HEK293T (cell line): Measurements from ENCODE around the gene AKAP6.

Experiments used
- CTCF ChIA-PET: fragments of 350-600 bp; formaldehyde crosslinking; extraction: SDS; loops from one replicate; lab custom pipeline; 2021; ENCODE audit warnings: antibody characterized with exemption, inconsistent platforms; lab: Yijun Ruan, JAX
- POLR2A ChIA-PET: fragments of 350-600 bp; formaldehyde crosslinking; extraction: SDS; loops from one replicate; lab custom pipeline; 2020; ENCODE audit warnings: antibody characterized with exemption, inconsistent platforms; lab: Yijun Ruan, JAX
- DNase-seq: peaks from one replicate; pipeline ENCODE4 v3.0.0; 2012; ENCODE audit warnings: mixed read lengths; ENCODE audit errors: extremely low spot score
- ARNT ChIP-seq: fragments of 450-650 bp; IDR thresholded peaks from 2 replicates; pipeline ENCODE4 v1.6.1; 2017; ENCODE audit warnings: mild to moderate bottlenecking
- BHLHE40 ChIP-seq: fragments of 450-650 bp; IDR thresholded peaks from 2 replicates; pipeline ENCODE4 v1.6.1; 2016; ENCODE audit warnings: mild to moderate bottlenecking, moderate library complexity, borderline replicate concordance
- CTBP1 ChIP-seq: fragments of 450-650 bp; IDR thresholded peaks from 2 replicates; pipeline ENCODE4 v1.6.1; 2016; ENCODE audit warnings: borderline replicate concordance
- ELF4 ChIP-seq: fragments of 450-650 bp; IDR thresholded peaks from 2 replicates; pipeline ENCODE4 v1.6.1; 2017; ENCODE audit warnings: antibody characterized with exemption
- FOXA1 ChIP-seq: fragments of 450-650 bp; IDR thresholded peaks from 2 replicates; pipeline ENCODE4 v1.6.1; 2016; ENCODE audit warnings: mild to moderate bottlenecking
- FOXK2 ChIP-seq: fragments of 450-650 bp; IDR thresholded peaks from 2 replicates; pipeline ENCODE4 v1.6.1; 2016; ENCODE audit warnings: mild to moderate bottlenecking
- FOXM1 ChIP-seq: fragments of 450-650 bp; IDR thresholded peaks from 2 replicates; pipeline ENCODE4 v1.6.1; 2017; ENCODE audit warnings: mild to moderate bottlenecking, borderline replicate concordance
- HDGF ChIP-seq: fragments of 450-650 bp; IDR thresholded peaks from 2 replicates; pipeline ENCODE4 v1.6.1; 2017; ENCODE audit warnings: antibody characterized with exemption, borderline replicate concordance
- L3MBTL2 ChIP-seq: fragments of 450-650 bp; conservative IDR thresholded peaks from 2 replicates; pipeline ENCODE4 v1.6.1; 2016; ENCODE audit warnings: mild to moderate bottlenecking
- LEF1 ChIP-seq: fragments of 450-650 bp; IDR thresholded peaks from 2 replicates; pipeline ENCODE4 v1.6.1; 2017; ENCODE audit warnings: mild to moderate bottlenecking, borderline replicate concordance
- NFRKB ChIP-seq: fragments of 450-650 bp; IDR thresholded peaks from 2 replicates; pipeline ENCODE4 v1.6.1; 2016; ENCODE audit warnings: mild to moderate bottlenecking, moderate library complexity
- PKNOX1 ChIP-seq: fragments of 450-650 bp; IDR thresholded peaks from 2 replicates; pipeline ENCODE4 v1.6.1; 2016
- SP1 ChIP-seq: fragments of 450-650 bp; IDR thresholded peaks from 2 replicates; pipeline ENCODE4 v1.6.1; 2017
- SUZ12 ChIP-seq: fragments of 450-650 bp; IDR thresholded peaks from 2 replicates; pipeline ENCODE4 v1.6.1; 2016; ENCODE audit warnings: mild to moderate bottlenecking
- TARDBP ChIP-seq: fragments of 450-650 bp; IDR thresholded peaks from 2 replicates; pipeline ENCODE4 v1.6.1; 2016
- ZNF384 ChIP-seq: fragments of 450-650 bp; IDR thresholded peaks from 2 replicates; pipeline ENCODE4 v1.6.1; 2016

Gene AKAP6

GRCh38 chr14:32304296-32304695 lies 24.8 kb upstream of the AKAP6 start:
- DNase-seq, result no peak
- POLR2A ChIA-PET, result no interaction called here
- TF ChIP-seq SP1 (no peak), CTBP1 (no peak), HDGF (no peak), ELF4 (no peak), FOXA1 (no peak), ZNF384 (no peak), PKNOX1 (no peak), LEF1 (no peak), ARNT (no peak), BHLHE40 (no peak), FOXM1 (no peak), NFRKB (no peak), L3MBTL2 (no peak), TARDBP (no peak), SUZ12 (no peak), FOXK2 (no peak)
- CTCF ChIA-PET, result interaction anchor here (0.7 kb wide), 1 partner anchor 77 kb away, joined by 3 read pairs; no protein-coding TSS in a partner anchor

- TF ChIP-seq ARNT (no peak), FOXK2 (no peak), LEF1 (no peak), ELF4 (no peak), PKNOX1 (no peak), TARDBP (no peak), CTBP1 (no peak), NFRKB (no peak), BHLHE40 (no peak), SP1 (no peak), L3MBTL2 (no peak), SUZ12 (no peak), FOXA1 (no peak), HDGF (no peak), FOXM1 (no peak), ZNF384 (no peak)
- POLR2A ChIA-PET, result interaction anchor here (1.0 kb wide), 1 partner anchor 48 kb away, joined by 3 read pairs; no protein-coding TSS in a partner anchor
- no peak for DNase-seq
- CTCF ChIA-PET, result no interaction called here
Measured at GRCh38 chr14:32306549-32306948, 22.5 kb upstream of the AKAP6 start.

GRCh38 chr14:32307881-32308582 lies 21.1 kb upstream of the AKAP6 start:
- CTCF ChIA-PET, result interaction anchor here (0.6 kb wide), 2 partner anchors 731 to 1755 kb away, joined by 3 to 4 read pairs; no protein-coding TSS in a partner anchor
- POLR2A ChIA-PET, result no interaction called here
- peak; percentile 15 for DNase-seq
- TF ChIP-seq FOXA1, result peak; percentile 80
- peak; percentile 69; the same call in 1 of the 2 replicates for TF ChIP-seq CTBP1
- TF ChIP-seq NFRKB, result no peak
- TF ChIP-seq PKNOX1, result peak; percentile 90
- no peak for TF ChIP-seq FOXM1
- no peak for TF ChIP-seq FOXK2
- TF ChIP-seq LEF1, result no peak

- POLR2A ChIA-PET, result no interaction called here
- TF ChIP-seq LEF1, result no peak
- no peak for TF ChIP-seq HDGF
- no peak for TF ChIP-seq TARDBP
- TF ChIP-seq L3MBTL2, result no peak
- TF ChIP-seq PKNOX1, result no peak
- TF ChIP-seq FOXM1, result no peak
- TF ChIP-seq BHLHE40, result no peak
- TF ChIP-seq ARNT, result no peak
- no peak for TF ChIP-seq ZNF384
- no peak for TF ChIP-seq FOXA1
- no peak for TF ChIP-seq SP1
Measured at GRCh38 chr14:32310876-32311275, 18.2 kb upstream of the AKAP6 start.

GRCh38 chr14:32311294-32312009 lies 17.6 kb upstream of the AKAP6 start:
- ChIA-PET POLR2A (no interaction called here), CTCF (no interaction called here)
- TF ChIP-seq CTBP1, result no peak
- no peak for TF ChIP-seq PKNOX1
- TF ChIP-seq SUZ12, result no peak
- no peak for TF ChIP-seq TARDBP
- TF ChIP-seq ZNF384, result no peak
- TF ChIP-seq ARNT, result no peak
- TF ChIP-seq NFRKB, result no peak
- TF ChIP-seq FOXA1, result no peak
- TF ChIP-seq SP1, result no peak
- no peak for TF ChIP-seq LEF1
- TF ChIP-seq L3MBTL2, result no peak
- no peak for DNase-seq

More at GRCh38 chr14:32310876-32311275, 18.2 kb upstream of the AKAP6 start:
- CTCF ChIA-PET, result no interaction called here
- no peak for DNase-seq
